ENCODE measurements around the gene RNF212.

GRCh38 chr4:1091561-1091995 is 21.8 kb downstream of the RNF212 start:
- TF ChIP-seq POLR2A (IDR thresholded peaks at IDR 0.05; ENCODE audit: low read depth, low read length) (no peak), POLR2AphosphoS5 (IDR thresholded peaks at IDR 0.05; ENCODE audit: low read depth, low read length) (no peak), POU2F2 (IDR thresholded peaks at IDR 0.05; ENCODE audit: low read depth, low read length) (no peak), SPI1 (IDR thresholded peaks at IDR 0.05; ENCODE audit: low read depth, low read length) (no peak)

Data from GM12891 (cell line).